NCI-H345 treated with DMSO at 0.1 percent for 48 hours (cell line): ENCODE results near the gene CCDC184.
"Not testable (repeated sequence)": the region's sequence is repeated elsewhere in the genome, so short reads cannot be mapped to it uniquely, and the experiment has no call there.

ENCODE experiments used
- DNase-seq: peaks from one replicate; lab custom pipeline; 2025; ENCODE audit not compliant: unreplicated experiment; lab: John Stamatoyannopoulos, UW

Gene CCDC184

GRCh38 chr12:48183091-48183875, at the start of gene CCDC184:
TSS of gene CCDC184 (plus strand) at chr12:48183644. CDS start at chr12:48184123, 479 bp downstream.
- DNase-seq: no peak

- no peak for DNase-seq
Measured at GRCh38 chr12:48135027-48135426, 48.4 kb upstream of the CCDC184 start.

GRCh38 chr12:48142818-48143674, 40.4 kb upstream of the CCDC184 start:
- DNase-seq: no peak

GRCh38 chr12:48143898-48144297, 39.5 kb upstream of the CCDC184 start:
- DNase-seq: no peak

GRCh38 chr12:48145981-48146380, 37.5 kb upstream of the CCDC184 start:
- no peak for DNase-seq

GRCh38 chr12:48151103-48151771, 32.2 kb upstream of the CCDC184 start:
- no peak for DNase-seq

- DNase-seq: not testable (repeated sequence)
Measured at GRCh38 chr12:48155786-48156185, 27.7 kb upstream of the CCDC184 start.

GRCh38 chr12:48156652-48157017, 26.8 kb upstream of the CCDC184 start:
- no peak for DNase-seq

- peak; percentile 77 for DNase-seq
Measured at GRCh38 chr12:48157018-48157888, 26.2 kb upstream of the CCDC184 start, which contains the start of gene ASB8. TSS of gene ASB8 (minus strand) at chr12:48157515. CDS start at chr12:48153496, 4,019 bp downstream.

GRCh38 chr12:48157889-48158370, 25.5 kb upstream of the CCDC184 start:
- no peak for DNase-seq

- no peak for DNase-seq
Measured at GRCh38 chr12:48160046-48160445, 23.4 kb upstream of the CCDC184 start.

GRCh38 chr12:48160807-48161206, 22.6 kb upstream of the CCDC184 start:
- no peak for DNase-seq

- DNase-seq: no peak
Measured at GRCh38 chr12:48163150-48163747, 20.2 kb upstream of the CCDC184 start.

- no peak for DNase-seq
Measured at GRCh38 chr12:48164451-48164850, 19.0 kb upstream of the CCDC184 start.

- no peak for DNase-seq
Measured at GRCh38 chr12:48165089-48165981, 18.1 kb upstream of the CCDC184 start.

GRCh38 chr12:48169011-48169410, 14.4 kb upstream of the CCDC184 start:
- no peak for DNase-seq

GRCh38 chr12:48175613-48176416, 7.6 kb upstream of the CCDC184 start:
- no peak for DNase-seq

- no peak for DNase-seq
Measured at GRCh38 chr12:48176417-48176751, 7.1 kb upstream of the CCDC184 start.
